Measurements from ENCODE around the gene CRIM1. TPM values are rescaled to one million over a fixed set of nuclear protein-coding genes. Genes with fewer than 3 reads are reported as not detected.
A peak's percentile ranks its signal among the peaks of the same experiment; 100 is the strongest.

CRIM1 gene
- total and polyA plus RNA-seq, 2 experiments from 2014 or later: 10.5 to 36.4 TPM

- Histone ChIP-seq H3K27ac (ENCODE audit: low read depth) (peak overlapping the region; percentile 4; the same call in 1 of the 2 replicates), H2AFZ (no peak overlapping the region), H3K4me1 (ENCODE audit: insufficient read depth) (peaks cover 14% of the 10 kb centered on the region), H3K27me3 (ENCODE audit: insufficient read depth) (no peaks in the 10 kb centered on the region), H3K4me3 (no peak overlapping the region), H3K36me3 (ENCODE audit: insufficient read depth) (peaks cover 3% of the 10 kb centered on the region; the same call in 1 of the 2 replicates), H3F3A (replicated peaks; ENCODE audit: low read depth) (no peaks in the 10 kb centered on the region), H4K20me1 (replicated peaks; ENCODE audit: insufficient read depth) (no peaks in the 10 kb centered on the region), H3K79me2 (replicated peaks; ENCODE audit: insufficient read depth) (peaks cover 34% of the 10 kb centered on the region), H3K9me2 (ENCODE audit: insufficient read depth) (no peaks in the 10 kb centered on the region), H3K4me2 (peak overlapping the region; percentile 25; the same call in 1 of the 2 replicates)
- Mint-ChIP-seq H3K36me3 (ENCODE audit: low read depth) (peaks cover 57% of the 10 kb centered on the region), H3K9me3 (peaks cover 6% of the 10 kb centered on the region; the same call in 2 of the 3 replicates), H3K27ac (peak overlapping the region; percentile 68; the same call in 1 of the 2 replicates), H3K4me1 (peaks cover 19% of the 10 kb centered on the region), H3K4me3 (no peak overlapping the region), H3K27me3 (ENCODE audit: insufficient read depth, low read depth, poor library complexity) (no peaks in the 10 kb centered on the region)
- ATAC-seq (no peak), DNase-seq (ENCODE audit: low spot score) (no peak)
- TF ChIP-seq STAT1 (IDR thresholded peaks at IDR 0.05; ENCODE audit: unreplicated experiment) (no peak), ZNF114 (CRISPR knock-in tag; IDR thresholded peaks at IDR 0.05) (no peak), ETS1 (IDR thresholded peaks at IDR 0.05) (no peak), CTCF (conservative IDR thresholded peaks at IDR 0.05; ENCODE audit: low read depth in 2 of 2) (no peak), REST (IDR thresholded peaks at IDR 0.05; ENCODE audit: unreplicated experiment) (no peak), EZH2phosphoT487 (IDR thresholded peaks at IDR 0.05; ENCODE audit: unreplicated experiment) (no peak), NANOG (IDR thresholded peaks at IDR 0.05; ENCODE audit: borderline replicate concordance) (no peak), CREB1 (CRISPR knock-in tag; IDR thresholded peaks at IDR 0.05; ENCODE audit: low read depth) (no peak), POLR2AphosphoS5 (IDR thresholded peaks at IDR 0.05; ENCODE audit: low read depth) (no peak), JUNB (IDR thresholded peaks at IDR 0.05; ENCODE audit: unreplicated experiment) (no peak), ZNF462 (CRISPR knock-in tag; IDR thresholded peaks at IDR 0.05) (no peak), EZH2 (IDR thresholded peaks at IDR 0.05; ENCODE audit: low read depth, unreplicated experiment) (no peak), ZNF331 (CRISPR knock-in tag; IDR thresholded peaks at IDR 0.05; ENCODE audit: low read depth) (no peak)
Measured at GRCh38 chr2:36469106-36469477, 113.5 kb downstream of the CRIM1 start.
